Cardiac septum (tissue), 1 donor: ENCODE measurements around the gene LRRC4C. TPM values are rescaled to one million over a fixed set of nuclear protein-coding genes. Genes with fewer than 3 reads are reported as not detected.

ENCODE experiments used
- DNase-seq: peaks from one replicate; pipeline ENCODE4 v3.0.0-alpha.2; 2020; ENCODE audit warnings: low spot score
- intact Hi-C: fragments of 100-400 bp; cut with DNase I; formaldehyde crosslinking; loops from one replicate; pipeline ENCODE4 v1.14.0; 2022
- total RNA-seq: library from RNA; stranded (reverse); fragmentation: NEBNext Ultra II Directional; extraction: Animal tissue kit (Norgen Biotek cat#: 25700); gene quantifications from one replicate; pipeline ENCODE4 v1.2.1, GENCODE V29; 2021
- donor health status: DM: no; HTN: no; CAD: no.

LRRC4C gene
- total RNA-seq, 1 donor from 2014 or later, result 0.43 TPM

- intact Hi-C loops, result no loop called here
- no peak for DNase-seq
Measured at GRCh38 chr11:41351825-41352224, 107.6 kb downstream of the LRRC4C start.

GRCh38 chr11:41346042-41346441 is 113.4 kb downstream of the LRRC4C start:
- intact Hi-C loops, result no loop called here
- no peak for DNase-seq

- DNase-seq, result no peak
- intact Hi-C loops, result no loop called here
Measured at GRCh38 chr11:41334007-41334933, 125.2 kb downstream of the LRRC4C start.

GRCh38 chr11:41333357-41333756 is 126.1 kb downstream of the LRRC4C start:
- DNase-seq, result no peak
- intact Hi-C loops, result no loop called here

- intact Hi-C loops, result no loop called here
- DNase-seq, result no peak
Measured at GRCh38 chr11:41328324-41328723, 131.1 kb downstream of the LRRC4C start.

- no peak for DNase-seq
- intact Hi-C loops, result no loop called here
Measured at GRCh38 chr11:41323446-41323845, 136.0 kb downstream of the LRRC4C start.

- intact Hi-C loops, result no loop called here
- DNase-seq, result no peak
Measured at GRCh38 chr11:41320653-41321052, 138.8 kb downstream of the LRRC4C start.

GRCh38 chr11:41320238-41320637 is 139.2 kb downstream of the LRRC4C start:
- no peak for DNase-seq
- intact Hi-C loops, result no loop called here

- intact Hi-C loops, result no loop called here
- no peak for DNase-seq
Measured at GRCh38 chr11:41319434-41319833, 140.0 kb downstream of the LRRC4C start.

- DNase-seq, result no peak
- intact Hi-C loops, result no loop called here
Measured at GRCh38 chr11:41316751-41317150, 142.7 kb downstream of the LRRC4C start.

GRCh38 chr11:41313226-41313625 is 146.2 kb downstream of the LRRC4C start:
- no peak for DNase-seq
- intact Hi-C loops, result no loop called here

- no peak for DNase-seq
- intact Hi-C loops, result no loop called here
Measured at GRCh38 chr11:41309716-41310115, 149.7 kb downstream of the LRRC4C start.

- intact Hi-C loops, result no loop called here
- no peak for DNase-seq
Measured at GRCh38 chr11:41309111-41309522, 150.3 kb downstream of the LRRC4C start.

GRCh38 chr11:41308286-41308685 is 151.2 kb downstream of the LRRC4C start:
- intact Hi-C loops, result no loop called here
- no peak for DNase-seq

GRCh38 chr11:41307296-41308080 is 152.0 kb downstream of the LRRC4C start:
- DNase-seq, result no peak
- intact Hi-C loops, result no loop called here

- DNase-seq, result no peak
- intact Hi-C loops, result no loop called here
Measured at GRCh38 chr11:41306431-41306830, 153.0 kb downstream of the LRRC4C start.

- no peak for DNase-seq
- intact Hi-C loops, result no loop called here
Measured at GRCh38 chr11:41301023-41301422, 158.4 kb downstream of the LRRC4C start.

- intact Hi-C loops, result no loop called here
- no peak for DNase-seq
Measured at GRCh38 chr11:41289408-41289807, 170.0 kb downstream of the LRRC4C start.

GRCh38 chr11:41286751-41287150 is 172.7 kb downstream of the LRRC4C start:
- intact Hi-C loops, result no loop called here
- no peak for DNase-seq

- intact Hi-C loops, result no loop called here
- DNase-seq, result no peak
Measured at GRCh38 chr11:41284354-41284753, 175.1 kb downstream of the LRRC4C start.
